GF-D8 (cell line): ENCODE results near the gene C6orf136.
A peak's percentile ranks its signal among the peaks of the same experiment; 100 is the strongest.

Experiments
- DNase-seq: peaks from one replicate; lab custom pipeline; 2025; lab: John Stamatoyannopoulos, UW

The C6orf136 gene

DNA sequence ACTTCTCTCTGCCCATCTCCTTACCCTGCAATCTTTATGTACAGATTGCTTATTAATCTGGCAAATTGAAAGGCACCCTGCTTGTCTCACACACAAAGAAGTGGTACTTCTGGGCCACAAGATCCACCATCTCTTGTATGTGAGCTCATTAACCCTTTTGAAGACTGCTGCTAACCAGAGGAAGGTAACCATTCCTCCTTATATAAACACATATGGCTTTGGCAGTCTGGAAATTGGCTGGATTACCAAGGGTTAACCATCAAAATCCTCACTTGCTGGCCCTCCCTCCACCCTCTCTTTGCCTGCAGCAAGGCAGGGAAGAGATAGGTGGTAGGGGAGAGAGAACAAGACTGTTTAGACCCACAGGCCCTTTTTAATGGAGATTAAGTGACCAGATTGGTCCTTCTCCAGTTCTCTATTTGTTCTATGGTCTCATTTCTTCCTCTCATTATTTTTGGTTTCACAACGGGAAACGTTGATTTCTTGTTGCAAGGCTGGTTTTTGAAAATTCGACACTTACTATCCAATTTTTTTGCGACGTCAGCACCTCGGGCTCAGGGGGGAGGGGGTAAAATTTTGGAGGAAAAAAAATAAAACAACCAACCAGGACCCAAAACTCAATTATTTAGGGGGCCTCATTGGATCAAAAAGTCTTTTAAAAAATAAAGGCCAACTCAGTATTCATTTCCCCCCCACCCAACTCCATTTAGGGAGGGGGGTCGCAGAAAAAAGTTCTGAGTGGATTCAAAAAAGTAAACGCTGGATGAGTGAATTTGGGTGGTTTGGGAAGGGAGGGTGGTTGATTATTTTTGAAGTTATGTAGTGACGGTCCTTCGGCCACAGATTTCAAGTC lies 30.7 kb upstream of the C6orf136 start:
- peak; percentile 8 for DNase-seq

- peak; percentile 99 for DNase-seq
Measured at GRCh38 chr6:30616811-30617564, 29.9 kb upstream of the C6orf136 start, which contains the start of gene PPP1R10. PPP1R10 (minus strand) TSS chr6:30617243; CDS start chr6:30609944, 7,299 bp downstream.

GRCh38 chr6:30617565-30618269 lies 29.2 kb upstream of the C6orf136 start, which contains the start of gene MRPS18B:
MRPS18B (plus strand) TSS chr6:30617840; CDS start chr6:30617866, 26 bp downstream.
- DNase-seq: peak; percentile 94

DNA sequence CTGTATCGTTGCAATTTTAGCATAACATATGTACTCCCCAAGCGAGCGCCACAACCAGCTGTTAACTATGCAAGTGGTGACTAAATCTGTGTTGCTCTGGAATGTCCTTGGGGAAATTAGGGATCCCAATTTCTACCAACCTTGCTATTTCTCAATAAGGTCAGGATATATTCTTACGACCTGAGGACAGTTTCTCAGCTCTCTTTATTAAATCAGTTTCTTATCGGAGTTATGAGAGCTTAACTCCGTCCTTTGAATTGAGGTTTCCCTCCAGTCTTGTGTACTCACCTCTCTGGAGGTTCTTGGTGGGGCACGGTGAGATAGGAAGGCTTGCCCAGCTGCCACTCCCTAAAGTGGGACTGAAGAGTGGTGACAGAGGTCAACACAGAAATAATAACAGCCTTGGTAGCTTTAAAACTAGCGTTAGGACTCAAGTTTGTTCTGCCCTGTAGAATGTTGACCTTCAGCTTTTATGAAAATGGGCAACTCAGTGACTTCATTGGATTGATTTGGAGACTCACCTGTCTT lies 28.6 kb upstream of the C6orf136 start:
- DNase-seq: no peak

GRCh38 chr6:30619561-30619960 lies 27.4 kb upstream of the C6orf136 start:
- DNase-seq: no peak

- no peak for DNase-seq
Measured at GRCh38 chr6:30625511-30625910, 21.4 kb upstream of the C6orf136 start.

DNA sequence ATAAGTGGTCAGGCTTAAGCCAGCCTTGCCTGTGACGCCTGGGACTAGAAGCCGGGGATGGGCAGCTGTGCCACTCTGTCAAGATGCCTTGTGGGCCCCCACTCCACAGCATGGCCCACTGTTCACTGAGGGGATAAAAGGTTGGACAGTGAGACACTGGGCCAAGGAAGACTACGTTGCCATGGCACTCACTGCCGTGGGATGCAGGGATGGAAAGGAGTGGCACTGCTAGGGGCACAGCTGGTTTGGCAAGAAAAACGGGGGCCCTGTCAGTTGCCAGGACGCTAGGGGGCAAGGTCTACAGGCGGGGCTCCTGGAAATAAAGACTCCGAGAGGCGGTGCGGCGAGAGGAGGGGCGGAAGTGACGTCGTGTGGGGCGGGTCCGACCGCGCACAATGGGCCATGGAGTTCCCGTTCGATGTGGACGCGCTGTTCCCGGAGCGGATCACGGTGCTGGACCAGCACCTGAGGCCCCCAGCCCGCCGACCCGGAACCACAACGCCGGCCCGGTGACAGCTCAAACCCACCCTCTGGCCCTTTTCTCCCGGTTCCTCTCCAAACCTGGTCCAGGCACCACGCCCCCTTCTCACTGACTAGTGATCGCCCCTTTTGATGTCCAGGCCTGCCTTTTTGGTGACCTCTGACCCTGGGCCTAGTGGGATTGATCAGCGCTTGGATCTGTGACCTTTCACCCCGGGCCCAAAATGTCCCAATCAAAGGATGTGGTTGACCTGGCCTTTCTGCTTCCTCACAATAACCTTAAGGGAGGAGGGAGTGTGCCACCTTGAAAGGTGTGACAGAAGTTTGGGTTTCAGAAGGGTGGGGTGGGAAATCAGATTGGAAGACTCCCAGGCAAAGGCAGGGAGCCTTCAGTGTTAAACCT lies 20.2 kb upstream of the C6orf136 start, which contains the start of gene ATAT1:
Gene ATAT1 (plus strand): TSS at position 391 of the 883 bp plus-strand sequence.
- DNase-seq: no peak

DNA sequence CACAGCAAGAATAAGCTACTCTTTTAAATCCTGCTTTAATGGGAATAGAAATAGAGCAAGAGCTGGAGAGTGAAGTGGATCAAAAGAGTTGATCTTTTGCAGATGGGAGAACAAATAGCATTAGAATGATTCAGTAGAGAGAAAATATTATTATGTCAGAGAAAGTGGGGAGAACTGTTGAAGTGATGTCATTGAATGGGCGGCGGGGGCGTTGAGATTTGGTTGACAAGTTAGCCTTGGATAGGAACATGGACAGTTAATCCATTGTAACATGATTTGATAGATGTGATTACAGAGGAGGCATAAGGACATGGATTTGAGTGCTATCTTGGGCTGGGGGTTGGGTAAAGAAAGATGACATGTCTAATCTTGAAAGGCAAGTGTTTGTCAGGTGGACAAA lies 11.1 kb upstream of the C6orf136 start:
- DNase-seq: no peak

DNA sequence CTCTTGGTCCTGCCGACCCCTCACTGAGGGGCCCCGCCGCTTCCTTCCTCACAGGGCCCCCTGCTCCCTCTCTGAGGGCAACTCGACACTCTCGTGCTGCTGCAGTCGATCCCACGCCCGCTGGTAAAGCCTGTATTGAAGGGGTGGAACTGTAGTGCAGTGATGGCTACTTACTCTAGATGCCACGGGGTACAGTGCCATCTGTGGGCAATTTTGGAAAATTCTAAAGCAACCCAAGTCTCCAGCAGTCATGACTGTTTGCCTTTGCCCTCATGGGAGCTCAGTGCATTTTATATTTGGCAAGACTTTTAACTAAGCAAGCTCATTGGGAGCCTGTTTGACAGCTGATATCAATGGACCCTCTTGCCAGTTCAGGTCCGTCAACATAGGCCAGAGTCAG lies 6.5 kb upstream of the C6orf136 start:
- DNase-seq: no peak

DNA sequence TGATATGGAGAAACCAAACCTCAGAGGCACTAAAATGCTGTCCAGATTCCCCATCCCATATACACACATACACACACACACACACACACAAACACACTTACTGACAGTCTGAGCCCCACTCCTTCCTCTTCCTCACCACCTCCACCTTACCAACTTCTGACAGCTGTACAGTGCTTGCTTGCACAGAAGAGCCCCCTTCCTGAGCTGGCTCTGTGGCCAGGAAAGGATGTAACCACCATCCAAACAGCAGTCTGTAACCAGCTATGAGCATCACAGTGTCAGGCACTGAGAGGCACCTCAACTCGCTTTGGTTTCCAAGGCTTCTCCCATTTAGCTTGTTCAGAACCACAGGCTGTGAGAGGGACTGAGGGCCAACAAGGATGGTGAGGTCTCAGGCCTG lies 5.9 kb upstream of the C6orf136 start:
- no peak for DNase-seq

- DNase-seq: no peak
Measured at GRCh38 chr6:30643656-30644055, 3.3 kb upstream of the C6orf136 start.

DNA sequence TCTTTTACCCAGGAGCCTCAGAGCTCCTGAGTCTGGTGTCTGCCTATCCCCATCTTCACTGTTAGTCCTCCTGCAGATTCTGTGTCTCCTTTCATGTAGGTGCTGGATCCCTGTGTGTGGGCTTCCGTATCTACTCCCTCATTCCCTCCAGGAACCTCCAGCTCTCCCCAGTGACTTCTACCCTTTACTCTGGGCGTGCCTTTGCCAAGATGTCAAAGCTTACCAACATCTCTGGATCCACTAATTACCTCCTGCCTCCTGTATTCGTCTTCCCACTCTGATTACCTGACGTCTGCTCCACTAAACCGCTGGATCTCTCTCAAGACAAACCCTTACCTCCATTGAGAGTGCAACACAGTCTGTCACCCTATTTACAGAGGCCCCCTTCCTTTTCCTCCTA lies 2.2 kb upstream of the C6orf136 start:
- no peak for DNase-seq

DNA sequence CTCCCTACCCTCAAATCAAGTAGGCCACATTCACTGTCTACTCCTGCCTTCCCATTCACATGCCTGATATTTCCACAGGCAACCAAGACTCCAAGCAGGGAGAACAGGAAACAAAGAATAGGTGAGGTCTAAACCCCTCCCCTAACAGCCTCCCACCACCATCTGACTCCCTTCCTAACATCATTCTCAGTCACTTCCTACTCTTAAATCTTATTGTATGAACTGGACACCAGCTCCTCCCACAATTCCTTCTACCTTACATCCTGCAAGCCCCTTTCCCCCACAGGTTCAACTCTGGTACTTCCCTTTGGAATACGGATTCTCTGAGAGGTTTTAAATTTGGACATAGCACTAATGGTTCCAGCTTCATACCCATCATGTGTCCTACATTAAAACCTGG lies 944 bp upstream of the C6orf136 start:
- DNase-seq: no peak

DNA sequence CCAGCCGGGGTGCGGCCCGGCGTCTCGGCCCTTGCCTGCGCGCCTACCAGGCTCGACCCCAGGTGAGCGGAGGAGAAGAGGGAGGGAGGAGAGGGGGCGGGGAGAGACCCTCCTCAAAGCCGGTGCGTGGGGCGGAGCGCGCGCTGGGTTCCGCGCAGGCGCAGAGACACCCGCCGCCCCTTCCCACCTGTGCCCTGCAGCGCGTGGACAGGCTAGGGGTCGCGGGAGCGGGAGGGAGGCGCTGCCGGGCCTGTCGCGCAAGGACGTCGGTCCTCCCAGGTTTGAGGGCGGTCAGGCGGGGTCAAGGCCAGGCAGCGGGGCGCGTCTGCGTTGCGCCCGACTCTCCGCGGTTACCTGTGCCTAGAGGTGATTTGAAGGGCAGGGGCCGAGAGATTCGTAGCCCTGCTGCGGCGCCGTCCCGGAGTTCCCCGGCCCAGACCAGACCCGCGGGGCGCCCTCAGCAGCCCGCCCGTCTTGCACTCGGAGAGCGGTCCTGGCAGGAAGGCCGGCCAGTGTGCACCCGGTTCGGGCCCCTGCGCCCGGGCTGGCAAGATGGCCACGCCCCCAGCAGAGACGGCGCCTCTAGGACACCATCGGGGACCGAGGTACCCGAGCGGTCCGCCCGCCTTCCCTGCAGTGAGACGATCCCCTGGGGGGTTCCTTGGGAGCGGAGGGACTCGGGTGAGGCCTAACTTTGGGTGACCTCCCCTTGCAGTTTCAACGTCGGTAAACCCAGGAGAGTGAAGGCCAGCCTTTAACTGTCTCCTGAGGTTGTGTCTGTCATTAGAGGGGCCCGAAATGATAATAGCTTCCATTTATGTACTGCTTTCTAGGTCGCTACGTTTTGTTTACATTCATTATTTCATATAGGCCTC lies 546 bp downstream of the C6orf136 start:
- peak; percentile 20 for DNase-seq

DNA sequence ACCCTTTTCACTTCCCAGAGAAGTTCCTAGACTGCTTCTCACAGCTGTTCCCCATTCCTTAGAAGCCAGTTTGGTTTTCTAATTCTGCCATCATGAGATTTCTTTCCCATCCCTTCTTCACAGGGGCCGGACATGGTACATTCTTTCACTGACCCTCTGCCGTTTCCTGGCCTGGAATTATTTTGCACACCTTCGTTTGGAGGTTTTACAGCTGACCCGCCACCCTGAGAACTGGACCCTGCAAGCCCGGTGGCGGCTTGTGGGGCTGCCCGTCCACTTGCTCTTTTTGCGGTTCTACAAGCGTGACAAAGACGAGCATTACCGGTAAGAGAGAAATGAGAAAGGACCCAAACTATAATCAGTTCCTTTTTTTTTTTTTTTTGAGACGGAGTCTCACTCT lies 4.2 kb downstream of the C6orf136 start:
- DNase-seq: no peak

GRCh38 chr6:30654798-30655742 lies 8.1 kb downstream of the C6orf136 start:
- DNase-seq: no peak

DNA sequence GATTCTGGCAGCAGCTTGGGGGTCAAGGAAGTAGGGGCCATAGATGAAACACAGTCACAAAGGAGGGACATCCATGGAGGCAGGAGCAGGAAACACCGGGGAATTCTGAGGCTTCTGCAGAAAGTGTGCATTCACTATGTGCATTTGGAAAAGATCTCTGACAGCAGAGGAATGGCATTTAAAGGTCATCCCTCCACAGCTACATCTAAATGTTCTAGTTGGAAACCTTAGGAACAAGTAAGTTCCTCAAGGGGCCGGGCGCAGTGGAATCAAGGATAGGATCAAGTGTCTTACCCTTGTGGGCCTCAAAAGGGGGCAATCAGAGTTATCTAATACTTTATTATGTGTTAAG lies 8.8 kb downstream of the C6orf136 start:
- DNase-seq: no peak

GRCh38 chr6:30656513-30656912 lies 9.6 kb downstream of the C6orf136 start:
- no peak for DNase-seq

DNA sequence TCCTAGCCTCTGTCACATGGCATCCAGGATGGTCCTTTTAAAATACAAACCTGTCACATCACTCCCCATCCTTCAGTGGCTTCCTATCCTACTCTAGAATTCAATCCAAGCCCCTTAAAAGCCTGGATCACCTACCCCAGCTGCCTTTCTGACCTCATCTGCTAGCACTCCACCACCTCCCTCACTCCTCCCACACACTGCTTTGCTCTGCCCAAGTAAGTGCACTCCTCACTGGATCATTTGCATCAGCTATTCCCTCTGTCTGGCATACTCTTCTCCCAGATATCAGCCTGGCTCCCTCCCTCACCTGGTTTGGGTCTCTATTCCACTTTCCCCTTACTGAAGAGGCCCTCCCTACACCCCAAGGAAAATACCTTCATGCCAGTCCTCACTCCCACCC lies 10.5 kb downstream of the C6orf136 start:
- no peak for DNase-seq
